Activated CD4-positive, alpha-beta T cell treated with anti-CD3 and anti-CD28 coated beads for 48 hours (primary cell): Measurements from ENCODE around the gene FBXO24.
A peak's percentile ranks its signal among the peaks of the same experiment; 100 is the strongest.

Source experiments
- DNase-seq: peaks from one replicate; pipeline ENCODE4 v3.0.0-alpha.2; 2020

The FBXO24 gene

DNA sequence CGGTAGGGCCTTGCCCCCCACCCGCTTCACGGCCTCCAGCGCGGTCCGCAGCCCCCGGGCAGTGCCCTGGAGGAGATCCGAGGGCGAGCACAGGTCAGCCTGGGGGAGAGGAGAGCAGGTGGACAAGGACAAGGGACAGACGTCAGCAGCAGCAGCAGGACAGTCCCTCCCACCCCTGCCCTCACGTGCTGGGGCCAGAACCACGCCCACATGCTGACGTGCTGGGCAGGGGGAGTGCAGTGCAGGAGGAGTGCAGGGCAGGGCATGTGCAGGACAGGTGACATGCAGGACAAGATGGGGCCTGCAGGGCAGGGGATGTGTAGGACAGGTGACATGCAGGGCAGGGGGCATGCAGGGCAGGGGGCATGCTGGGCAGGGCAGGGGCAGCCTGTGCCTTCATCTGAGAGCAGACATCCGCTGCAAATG is 10.9 kb upstream of the FBXO24 start:
- DNase-seq = no peak

DNA sequence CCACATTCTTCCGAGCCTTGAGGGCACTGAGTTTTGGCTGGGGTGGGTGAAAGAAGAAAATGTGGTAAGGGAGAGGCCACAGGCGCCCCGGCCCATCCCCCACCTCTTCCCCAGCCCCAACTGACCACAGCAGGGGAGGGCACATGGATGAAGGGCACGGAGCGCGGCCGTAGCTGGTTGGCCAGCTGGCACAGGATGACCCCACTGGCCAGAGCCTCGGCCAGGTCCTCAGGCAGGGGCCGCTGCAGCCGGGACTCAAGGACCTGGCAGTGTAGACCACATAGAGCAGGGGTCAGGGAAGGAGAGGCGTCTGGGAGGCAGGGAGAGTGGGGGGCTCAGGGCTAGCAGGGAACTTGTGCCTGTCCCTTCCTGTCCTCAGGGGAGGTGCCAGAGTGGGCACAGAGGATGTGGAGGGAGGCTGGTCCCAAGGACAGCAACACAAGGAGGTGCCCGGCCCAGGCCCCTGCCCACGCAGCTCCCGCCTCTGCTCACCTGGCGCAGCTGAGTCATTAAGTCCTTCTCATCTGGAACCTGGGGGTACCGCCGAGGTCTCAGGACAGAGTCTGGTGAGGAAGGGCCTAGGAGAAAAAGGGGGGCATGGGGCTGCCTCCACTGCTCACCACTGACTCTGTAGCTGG is 10.3 kb upstream of the FBXO24 start:
- DNase-seq = no peak

DNA sequence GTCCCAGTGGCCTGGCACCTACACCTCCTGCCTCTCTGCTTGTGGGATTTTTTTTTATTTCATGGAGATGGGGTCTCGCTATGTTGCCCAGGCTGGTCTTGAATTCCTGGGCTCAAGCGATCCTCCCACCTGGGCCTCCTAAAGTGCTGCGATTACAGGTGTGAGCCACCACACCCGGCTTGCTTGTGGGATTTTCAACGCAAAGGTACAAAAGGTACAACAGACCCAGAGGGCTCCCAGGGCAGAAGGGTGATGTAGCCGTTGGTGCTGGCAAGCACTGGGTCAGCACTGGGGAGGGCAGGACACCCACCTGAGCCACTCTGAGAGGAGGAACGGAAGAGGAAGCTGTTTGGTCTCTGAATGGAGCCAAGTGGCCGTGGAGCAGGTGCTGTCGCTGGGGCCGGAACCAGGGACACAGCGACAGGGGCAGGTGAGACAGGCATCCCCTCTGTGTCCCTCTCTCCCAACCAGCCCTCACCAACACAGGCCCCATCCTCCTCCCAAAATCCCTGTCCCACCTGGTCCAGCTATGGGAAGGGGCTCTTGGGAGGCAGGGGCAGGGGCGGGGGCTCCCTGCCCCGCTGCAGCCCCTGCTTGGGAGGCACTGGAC is 9.6 kb upstream of the FBXO24 start:
- no peak for DNase-seq

DNA sequence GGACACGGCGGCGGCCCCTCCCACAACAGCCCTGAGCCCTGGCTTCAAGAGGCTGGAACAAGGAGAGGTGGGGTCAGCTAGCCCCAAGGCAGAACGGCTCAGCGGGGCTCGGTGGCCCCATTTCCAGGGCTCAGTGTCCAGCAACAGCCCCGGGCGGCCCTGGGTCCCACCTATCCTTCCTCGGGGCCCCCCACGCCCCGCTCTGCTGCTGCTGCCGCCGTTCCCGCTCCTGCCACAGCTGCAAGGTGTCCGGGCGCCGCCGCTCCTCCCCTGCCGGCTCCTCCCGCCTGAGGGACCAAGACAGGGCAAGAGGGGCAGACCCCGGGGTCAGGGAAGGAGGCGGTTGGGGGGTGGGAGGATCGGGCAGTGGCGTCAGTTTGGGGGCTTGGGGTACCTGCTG is 9.0 kb upstream of the FBXO24 start:
- no peak for DNase-seq

DNA sequence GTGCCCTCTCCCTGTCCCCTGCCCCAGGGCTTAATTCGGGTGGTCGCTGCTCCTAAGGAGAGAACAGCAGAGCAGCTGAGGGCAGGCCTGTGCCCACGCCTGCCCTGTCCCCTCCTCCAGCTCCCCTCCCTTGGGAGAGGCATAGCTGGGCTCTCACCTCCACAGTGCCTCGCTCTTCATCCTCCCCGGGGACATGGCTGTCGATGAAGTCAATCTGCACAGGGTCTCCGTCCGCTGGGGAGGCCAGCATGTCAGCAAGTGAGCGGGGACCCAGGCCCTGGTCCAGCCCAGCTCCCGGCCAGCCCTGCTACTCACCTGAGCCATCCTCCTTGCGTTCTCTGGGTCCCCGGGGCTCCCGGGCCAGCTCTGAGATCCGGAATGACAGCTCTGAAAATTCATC is 8.6 kb upstream of the FBXO24 start:
- no peak for DNase-seq

DNA sequence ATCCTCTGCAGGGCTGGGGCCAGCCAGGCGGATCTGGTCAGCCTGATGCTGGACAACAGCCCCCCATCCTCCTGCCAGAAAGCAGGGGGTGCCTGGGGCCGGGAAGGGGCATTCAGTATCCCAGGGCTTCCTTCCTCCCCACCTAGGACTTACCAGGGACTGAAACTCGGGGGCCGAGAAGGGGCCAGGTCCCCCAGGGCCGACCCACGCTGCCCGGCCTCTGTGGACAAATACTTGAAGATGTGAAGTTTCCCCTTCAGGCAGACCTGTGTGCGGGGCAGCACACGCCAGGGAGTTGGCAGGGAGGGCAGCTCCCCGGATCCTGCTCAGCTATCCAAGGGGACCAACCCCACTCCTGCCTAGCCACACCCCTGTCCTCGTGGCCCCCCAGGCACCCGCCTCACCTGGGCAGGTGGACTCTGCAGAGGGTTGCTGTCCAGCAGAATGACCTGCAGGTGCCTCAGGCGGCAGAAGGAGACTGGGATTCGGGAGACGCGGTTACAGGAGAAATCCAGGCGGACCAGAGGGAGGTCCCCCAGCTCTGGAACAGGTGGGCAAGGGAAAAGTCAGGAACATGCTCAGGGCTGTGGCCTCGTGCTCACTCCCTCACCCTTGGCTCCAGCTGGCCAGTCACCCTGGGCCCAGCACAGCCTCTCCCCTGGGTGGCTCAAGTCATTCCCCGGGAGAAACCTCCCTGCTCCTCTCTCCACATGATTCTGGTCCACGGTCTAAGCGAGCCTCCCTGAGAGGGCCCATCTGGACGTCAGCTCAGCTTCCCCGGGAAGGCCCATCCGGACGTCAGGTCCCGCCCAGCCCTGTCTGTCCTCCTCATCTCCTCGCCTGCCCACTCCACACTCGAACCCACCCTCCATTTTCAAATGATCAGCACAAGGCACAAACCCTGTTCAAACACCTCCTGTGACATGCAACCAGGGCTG is 7.6 kb upstream of the FBXO24 start:
- no peak for DNase-seq

DNA sequence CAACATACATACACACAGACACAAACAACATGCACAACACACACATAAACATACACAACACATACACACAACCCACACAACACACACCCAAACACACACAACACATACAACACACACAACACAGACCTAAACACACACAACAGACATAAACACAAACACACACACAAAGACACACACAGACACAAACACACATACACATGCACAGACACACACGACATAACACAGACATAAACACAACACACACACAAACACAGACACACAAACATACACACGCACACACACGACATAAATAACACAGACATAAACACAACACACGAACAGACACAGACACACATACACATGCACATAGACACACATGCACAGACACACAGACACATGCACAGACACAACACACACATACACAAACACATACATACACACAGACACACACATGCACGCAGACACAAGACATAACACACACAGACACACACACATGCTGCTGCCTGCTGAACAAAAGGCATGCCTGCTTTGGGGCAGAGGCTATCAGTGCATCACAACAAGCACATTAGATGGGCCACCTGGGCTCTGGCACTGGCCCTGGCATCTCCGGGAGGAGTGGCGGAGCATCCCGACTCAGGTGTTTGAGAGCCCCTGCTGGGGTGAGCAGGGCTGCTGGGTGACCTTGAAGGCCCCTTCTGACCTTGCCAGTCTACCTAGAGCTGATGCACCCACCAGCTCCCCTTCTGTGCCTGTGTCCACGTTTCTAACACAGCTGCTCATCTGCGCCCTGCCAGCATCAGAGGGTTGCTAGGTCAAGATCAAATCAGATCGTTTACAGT is 5.5 kb upstream of the FBXO24 start:
- no peak for DNase-seq

DNA sequence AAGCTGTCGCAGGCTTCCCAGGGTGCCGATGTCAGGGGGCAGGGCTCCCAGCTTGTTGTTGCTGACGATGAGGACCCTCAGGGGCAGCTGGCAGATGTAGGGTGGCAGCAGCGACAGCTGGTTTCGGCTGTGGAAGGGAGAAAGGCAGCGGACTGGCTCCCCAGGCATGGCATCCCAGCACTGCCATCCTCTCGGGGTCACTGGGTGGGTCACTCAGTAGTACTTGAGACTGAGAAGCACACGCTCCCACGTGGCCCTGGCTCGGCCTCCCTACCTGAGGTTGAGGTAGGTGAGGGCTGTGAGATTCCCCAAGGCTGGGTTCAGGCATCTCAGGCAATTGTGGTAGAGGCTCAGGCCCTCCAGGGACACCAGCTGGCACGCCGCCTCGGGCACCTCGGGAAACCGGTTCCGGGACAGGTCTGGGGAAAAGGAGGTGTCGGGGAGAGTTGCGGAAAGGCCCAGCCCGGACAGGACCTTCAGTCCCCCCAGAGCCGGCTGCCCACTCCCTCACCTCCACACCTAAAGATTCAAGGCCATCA is 4.0 kb upstream of the FBXO24 start:
- no peak for DNase-seq

DNA sequence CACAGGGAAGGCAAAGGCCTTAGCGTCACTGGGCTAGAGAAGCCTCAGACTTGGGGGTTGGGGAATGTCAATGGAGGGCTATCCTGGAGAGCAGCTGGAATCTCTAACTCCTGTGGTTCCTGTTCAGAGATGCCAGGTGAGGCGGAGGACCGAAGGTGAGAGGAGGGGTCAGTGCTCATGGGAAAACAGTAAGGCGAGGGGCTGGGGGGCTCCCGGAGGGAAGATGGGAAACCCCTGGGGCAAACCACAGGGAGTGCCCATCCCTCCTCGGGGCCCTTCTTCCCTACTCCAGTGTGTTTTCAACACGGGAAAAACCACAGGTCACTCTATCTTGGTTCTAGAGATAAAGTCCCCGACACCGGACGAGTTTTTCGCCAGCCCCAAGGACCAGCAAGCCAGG is 3.5 kb upstream of the FBXO24 start:
- DNase-seq = no peak

DNA sequence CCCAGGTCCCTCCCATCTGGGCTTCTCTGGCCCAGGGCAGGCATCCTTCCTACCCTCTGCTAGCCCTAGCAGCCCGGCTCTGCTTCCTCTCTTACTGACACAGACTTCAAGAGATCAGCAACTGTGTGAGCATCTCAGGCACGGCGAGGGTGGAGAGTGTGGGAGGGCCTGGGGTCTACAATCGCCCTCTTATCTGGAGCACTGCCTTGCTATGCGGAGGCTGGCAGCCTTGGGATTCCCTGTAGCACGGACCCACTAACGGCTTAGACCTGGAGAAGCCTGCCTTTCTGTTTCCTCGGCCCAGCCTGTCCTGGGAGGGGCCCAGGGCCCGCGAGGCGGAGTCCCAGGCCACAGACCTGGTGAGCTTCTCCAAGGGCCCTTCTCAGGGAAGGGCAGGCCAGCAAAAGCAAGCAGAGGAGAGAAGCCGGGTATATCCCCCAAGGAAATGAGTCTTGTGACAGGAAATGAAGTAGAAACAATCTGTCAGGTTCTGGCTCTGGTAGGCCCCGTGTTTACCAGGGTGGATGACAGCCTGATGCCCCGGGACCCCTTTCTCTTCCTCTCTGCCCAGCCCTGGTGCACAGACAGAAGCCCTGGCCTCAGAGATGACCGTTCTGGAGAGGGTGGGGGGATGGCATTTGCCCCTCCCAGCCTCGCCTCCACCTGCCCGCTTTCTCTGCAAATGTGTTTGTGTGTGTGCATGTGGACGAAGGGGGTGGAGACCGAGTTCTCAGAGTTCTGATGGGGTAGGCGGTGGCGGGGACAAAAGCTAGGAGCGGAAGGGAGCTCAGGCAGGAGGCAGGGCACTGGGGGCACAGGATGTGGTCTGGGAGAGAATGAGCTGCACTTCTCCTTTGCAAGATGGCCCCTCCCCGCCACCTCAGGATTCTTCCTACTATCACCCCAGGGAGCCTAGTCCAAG is 2.7 kb upstream of the FBXO24 start:
- peak; percentile 83 for DNase-seq

DNA sequence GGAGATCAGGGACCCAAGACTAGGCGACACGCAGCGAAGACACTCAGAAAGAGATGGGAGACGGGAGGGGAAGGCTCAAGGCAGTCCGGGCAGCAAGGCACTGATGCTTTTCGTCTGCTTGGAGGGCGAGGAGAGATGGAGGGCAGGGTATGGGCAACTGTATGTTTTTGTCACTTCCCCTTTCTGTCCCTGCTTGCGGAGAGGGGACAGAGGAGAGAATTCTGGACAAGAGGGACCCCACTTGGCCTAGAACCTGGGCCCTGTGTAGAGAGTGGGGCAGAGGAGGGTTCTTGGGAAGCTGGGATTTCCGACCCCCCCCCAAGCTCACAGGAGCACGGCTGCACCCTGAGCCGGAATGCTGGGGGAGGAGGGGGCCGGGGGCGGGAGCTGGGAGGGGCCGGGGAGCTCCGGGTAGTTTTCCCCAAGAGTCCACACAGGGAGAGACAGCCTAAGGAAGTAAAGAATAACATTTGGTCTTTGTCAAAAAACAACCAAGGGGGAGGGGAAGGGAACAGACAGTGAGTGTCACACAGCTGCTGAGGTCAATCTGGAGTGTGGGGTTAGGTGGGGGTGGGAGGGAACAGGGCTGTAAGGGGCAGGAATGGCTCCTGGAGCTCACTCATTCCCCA is 2.0 kb upstream of the FBXO24 start:
- DNase-seq = no peak

DNA sequence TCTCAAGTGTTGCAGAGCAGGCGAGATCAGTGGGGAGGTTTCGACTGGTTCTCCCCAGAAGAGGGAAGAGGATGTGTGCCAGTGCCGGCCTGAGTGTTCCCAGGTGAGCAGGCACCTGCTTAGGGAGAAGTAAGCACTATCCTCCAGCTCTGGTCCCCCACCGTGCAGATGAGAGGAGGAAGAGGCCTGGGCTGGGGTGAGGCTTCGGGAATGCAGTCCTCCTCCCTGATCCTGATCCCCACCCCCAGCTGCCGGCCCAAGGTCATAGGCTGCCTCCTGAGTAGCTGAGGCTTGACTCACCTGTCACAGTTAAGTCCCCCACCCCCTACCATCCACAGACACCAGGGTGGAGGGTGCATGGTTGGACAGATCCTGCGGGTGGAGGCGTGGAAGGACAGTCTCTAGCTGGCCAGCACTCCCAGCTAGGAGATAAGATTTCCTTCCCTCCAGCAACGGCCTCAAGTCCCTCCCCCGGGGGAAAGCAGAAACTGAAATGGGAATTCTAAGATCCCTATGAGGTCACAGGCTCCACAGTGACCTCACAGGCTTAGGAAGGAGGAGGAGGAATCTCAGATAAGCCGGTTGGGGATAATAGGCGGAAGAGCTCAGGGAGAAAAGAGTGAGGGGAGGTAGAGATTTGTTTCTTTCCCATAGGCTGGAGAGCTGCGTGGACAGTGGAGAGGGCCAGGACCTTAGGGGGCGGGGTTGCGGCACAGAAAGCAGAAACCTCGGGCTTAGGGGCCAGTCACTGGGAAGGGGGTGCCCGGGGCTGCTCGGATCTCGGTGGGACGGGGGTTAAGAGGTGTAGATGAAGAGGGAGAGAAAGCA is 1.2 kb upstream of the FBXO24 start:
- peak; percentile 30 for DNase-seq

DNA sequence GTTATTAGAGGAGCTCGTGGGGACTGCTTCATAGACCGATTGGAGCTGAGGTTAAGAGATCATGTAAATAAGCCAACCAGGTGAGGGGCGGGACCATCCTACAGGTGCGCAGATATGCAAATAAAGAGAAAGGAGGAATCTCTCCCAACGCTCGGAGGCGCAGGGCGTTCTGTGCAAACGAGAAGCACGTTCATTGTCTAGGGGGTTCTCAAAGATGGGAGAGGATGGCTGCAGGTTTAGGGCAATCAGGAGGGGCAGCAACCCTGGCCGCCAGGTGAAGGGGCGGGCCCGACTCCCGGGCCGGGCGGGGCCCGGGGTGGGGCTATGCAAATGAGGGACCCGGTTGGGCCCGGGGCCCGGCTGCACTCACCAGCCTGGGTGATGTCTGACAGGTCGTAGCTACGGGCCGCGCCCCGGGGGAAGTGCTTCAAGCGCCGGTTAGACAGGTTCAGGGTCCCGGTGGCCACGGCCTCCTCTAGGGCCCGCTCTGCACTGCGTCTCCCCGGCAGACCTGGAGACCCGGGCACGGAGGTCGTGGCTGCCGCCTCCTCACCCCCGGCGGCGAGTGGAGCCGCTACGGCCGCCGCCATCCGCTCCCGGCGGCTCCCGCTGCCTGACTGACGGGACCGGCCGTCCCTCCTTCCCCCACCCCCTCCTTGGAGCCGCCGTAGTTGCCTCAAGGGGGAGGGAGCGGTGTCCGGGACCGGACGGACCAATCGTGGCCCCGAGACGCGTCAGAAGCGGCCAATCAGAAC is 440 bp upstream of the FBXO24 start, which contains the start of gene LRCH4:
TSS of gene LRCH4 (minus strand) at position 619 of the 755 bp plus-strand sequence. CDS start at position 590, 29 bp downstream.
- peak; percentile 66 for DNase-seq

DNA sequence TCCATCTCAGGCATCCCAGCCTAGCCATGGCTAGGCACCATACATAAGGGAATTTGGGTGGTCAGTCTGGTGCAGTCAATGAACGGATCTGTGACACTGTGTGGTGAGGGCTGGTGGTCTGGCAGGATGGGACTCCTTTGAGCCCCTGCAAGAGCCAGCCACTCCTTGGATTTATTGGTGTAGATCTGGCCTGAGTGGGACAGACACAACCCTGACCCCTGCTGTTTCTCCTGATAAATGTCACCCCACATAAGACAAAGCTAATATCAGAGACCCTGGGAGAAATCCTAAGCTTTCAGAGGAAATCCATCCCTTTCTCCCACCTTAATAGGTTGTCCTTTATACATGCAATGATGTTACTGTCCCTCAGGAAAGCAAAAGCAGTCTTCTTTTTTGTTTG is 2.3 kb downstream of the FBXO24 start:
- DNase-seq = no peak

DNA sequence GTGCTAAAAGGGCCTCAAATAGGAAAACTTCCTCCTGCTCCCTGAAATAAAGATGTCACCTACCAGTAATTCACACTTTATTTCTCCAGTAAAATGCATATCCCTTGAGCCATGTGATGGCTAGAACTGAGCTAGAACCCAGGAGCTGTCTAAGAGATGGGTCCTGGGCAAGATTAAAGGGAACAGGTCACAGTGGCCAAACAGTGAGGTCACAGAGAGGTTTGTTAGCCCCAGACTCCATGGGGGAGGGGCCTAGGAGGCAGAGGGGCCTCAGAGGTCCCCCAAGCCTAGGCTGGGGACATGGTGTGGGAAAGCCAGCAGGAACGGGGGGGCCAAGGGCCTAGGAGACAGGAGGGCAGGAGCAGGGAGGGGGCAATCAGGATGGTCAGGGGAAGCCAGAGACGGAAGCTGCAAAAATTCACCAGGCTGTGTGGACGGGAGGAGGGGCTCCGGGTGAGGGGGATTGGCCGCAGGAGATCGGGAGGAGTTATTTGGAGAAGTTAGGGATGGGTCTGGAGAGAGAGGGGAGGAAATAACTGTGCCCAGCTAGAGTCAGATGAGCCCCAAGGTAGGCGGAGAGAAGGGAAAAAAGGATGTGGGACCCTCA is 3.3 kb downstream of the FBXO24 start:
- no peak for DNase-seq

DNA sequence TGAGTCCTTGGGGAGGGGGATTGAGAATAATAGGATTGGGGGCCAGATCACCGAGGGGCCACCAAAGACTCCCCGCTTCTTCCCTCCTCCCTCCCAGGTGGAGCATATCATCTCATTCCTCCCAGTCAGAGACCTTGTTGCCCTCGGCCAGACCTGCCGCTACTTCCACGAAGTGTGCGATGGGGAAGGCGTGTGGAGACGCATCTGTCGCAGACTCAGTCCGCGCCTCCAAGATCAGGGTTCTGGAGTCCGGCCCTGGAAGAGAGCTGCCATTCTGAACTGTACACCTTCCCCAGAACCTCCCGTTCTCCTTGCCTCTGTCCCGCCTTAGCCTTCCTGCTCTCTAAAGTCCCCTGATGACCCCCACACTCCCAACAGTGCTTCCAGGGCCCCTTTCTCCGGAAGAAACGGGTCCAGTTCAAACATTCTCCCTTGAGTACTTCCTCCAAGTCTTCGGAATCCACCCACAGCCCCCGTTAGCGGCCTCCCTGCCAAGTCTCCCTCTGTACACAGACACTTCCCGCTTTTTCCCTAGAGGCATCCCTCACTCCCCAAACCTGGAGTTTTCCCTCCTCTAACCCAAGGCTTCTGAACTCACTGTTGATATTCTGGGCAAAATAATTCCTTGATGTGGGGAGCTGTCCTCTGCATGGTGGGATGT is 4.1 kb downstream of the FBXO24 start:
- no peak for DNase-seq

DNA sequence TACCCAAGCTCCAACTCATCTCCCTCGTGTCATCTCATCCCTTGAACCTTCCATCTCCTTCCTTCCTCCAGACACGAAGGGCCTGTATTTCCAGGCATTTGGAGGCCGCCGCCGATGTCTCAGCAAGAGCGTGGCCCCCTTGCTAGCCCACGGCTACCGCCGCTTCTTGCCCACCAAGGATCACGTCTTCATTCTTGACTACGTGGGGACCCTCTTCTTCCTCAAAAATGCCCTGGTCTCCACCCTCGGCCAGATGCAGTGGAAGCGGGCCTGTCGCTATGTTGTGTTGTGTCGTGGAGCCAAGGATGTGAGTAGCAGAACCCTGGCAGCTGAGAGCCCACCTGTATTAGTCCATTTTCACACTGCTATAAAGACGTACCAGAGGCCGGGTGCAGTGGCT is 5.5 kb downstream of the FBXO24 start:
- DNase-seq = no peak

DNA sequence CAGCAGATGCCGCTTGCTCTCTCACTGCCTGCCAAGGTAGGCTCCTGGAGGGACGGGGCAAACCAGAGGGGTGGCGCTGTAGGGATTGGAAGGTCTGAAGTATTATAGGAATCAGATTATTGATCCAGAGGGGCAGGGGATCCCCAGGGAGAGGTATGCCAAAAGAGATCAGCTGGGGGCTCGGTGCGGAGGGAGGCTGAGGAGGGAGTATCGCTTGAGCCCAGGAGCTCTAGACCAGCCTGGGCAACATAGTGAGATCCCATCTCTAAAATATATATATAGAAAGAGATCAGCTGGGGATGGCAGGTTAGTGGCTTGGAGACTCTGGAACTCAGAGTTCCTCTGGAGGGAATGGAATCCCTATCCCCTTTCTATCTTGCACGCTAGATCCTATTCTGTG is 9.1 kb downstream of the FBXO24 start:
- DNase-seq = no peak
